CD4-positive, alpha-beta T cell treated with Interleukin-15 for 1 hour (primary cell): ENCODE data around the gene SPO11.
"Not testable (repeated sequence)": the region's sequence is repeated elsewhere in the genome, so short reads cannot be mapped to it uniquely, and the experiment has no call there.

Source experiments
- DNase-seq: peaks from one replicate; pipeline ENCODE4 v3.0.0-alpha.2; 2020

The SPO11 gene

DNA sequence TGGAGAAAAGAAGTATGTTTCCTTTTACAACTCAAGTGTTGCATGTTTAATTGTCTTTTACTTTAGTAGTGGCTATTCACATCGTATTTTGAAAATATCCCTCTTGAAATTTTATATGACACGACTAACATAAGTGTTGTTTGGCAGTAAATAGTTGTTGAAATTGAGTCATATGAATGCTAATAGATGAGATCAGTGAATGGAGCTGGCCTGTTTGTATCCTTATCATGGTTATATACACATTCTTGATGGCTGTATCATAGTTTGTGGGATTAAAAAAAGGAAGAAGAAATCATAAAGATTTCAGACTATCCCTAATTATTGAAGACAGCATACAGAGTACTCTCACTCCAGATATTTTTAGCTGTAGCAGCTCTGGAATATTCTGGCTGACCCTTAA, 13.2 kb downstream of the SPO11 start:
- no peak for DNase-seq

DNA sequence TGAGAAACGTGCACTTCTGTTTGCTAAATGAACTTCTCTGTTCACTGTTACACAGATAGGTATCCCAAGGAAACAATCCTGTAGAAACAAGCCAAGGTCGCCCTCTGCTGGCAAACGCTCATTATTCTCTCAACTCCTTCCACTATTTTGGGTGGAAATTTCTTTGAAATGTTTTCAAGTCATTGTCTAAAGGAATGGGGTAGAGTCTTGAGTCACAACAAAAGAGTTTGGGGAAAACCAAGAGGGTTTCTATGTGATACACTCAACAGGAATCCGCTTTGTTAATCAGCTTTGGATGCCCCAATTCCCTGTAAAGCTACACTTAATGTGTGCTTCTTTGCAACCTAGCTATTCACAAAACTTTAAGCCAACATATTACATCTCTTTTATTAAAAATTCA, 16.9 kb downstream of the SPO11 start:
- peak; percentile 30 for DNase-seq

DNA sequence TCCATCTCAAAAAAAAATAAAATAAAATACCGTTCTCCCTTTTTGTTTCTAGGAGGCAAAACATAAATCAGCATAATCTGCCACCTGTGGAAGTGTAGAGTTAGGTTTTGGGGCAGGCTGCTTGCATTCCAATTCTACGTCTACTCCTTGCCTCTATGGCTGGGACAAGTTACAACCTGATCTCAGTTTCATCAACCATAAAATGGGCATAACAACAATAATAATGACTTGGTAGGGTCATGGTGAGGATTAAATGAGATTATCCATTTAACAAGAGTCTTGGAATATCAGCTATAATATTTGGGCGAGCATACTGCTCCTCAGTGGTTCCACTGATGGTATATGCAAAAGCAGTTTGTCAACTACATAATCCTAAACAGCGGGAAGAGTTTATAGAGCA, 17.8 kb downstream of the SPO11 start:
- DNase-seq, result no peak

DNA sequence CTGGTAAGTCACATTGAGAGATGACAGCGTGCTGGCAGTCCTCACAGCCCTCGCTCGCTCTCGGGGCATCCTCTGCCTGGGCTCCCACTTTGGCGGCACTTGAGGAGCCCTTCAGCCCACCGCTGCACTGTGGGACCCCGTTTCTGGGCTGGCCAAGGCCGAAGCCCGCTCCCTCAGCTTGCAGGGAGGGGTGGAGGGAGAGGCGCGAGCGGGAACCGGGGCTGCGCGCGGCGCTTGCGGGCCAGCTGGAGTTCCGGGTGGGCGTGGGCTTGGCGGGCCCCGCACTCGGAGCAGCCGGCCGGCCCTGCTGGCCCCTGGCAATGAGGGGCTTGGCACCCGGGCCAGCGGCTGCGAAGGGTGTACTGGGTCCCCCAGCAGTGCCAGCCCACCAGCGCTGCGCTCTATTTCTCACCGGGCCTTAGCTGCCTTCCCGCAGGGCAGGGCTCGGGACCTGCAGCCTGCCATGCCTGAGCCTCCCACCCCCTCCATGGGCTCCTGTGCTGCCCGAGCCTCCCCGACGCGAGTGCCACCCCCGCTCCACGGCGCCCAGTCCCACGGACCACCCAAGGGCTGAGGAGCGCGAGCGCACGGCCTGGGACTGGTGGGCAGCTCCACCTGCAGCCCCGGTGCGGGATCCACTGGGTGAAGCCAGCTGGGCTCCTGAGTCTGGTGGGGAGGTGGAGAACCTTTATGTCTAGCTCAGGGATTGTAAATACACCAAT, 18.8 kb downstream of the SPO11 start:
- DNase-seq, result not testable (repeated sequence)

DNA sequence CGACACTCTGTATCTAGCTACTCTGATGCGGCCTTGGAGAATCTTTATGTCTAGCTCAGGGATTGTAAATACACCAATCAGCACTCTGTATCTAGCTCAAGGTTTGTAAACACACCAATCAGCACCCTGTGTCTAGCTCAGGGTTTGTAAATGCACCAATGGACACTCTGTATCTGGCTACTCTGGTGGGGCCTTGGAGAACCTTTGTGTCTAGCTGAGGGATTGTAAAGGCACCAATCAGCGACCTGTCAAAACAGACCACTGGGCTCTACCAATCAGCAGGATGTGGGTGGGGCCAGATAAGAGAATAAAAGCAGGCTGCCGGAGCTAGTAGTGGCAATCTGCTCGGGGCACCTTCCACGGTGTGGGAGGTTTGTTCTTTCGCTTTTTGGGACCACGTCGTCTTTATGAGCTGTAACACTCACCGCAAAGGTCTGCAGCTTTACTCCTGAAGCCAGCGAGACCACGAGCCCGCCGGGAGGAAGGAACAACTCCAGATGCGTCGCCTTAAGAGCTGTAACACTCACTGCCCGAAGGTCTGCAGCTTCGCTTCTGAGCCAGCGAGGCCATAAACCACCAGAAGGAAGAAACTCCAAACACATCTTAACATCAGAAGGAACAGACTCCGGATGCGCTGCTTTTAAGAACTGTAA, 19.4 kb downstream of the SPO11 start:
- DNase-seq, result not testable (repeated sequence)

DNA sequence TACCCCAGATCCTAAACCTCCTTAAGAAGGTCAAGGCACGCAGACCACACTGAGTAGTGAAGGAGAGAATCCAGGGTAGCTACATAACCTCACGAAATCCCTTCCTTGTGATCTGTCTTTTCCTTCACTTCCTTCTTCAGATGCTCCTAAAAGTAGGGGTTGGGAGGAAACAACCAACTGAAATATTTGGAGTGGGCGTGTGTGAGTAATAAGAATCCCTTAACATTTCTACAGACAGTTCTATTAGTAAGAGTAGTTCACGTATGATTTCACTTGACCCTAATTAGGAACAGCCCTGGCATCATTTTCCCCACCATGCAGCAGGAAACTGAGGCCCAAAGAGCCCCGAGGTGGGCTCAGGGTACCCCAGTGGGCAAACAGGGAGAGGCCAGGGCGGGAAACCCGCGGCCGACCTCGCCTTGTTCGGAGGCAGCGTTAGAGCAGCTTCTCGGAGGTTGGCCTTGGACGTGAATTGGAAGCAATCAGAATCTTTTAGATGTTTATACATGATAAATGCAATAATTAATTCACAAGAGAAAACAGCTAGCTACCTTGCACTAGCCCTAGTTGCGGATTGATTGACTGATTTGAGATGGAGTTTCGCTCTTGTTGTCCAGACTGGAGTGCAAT, 20.6 kb downstream of the SPO11 start:
- no peak for DNase-seq

DNA sequence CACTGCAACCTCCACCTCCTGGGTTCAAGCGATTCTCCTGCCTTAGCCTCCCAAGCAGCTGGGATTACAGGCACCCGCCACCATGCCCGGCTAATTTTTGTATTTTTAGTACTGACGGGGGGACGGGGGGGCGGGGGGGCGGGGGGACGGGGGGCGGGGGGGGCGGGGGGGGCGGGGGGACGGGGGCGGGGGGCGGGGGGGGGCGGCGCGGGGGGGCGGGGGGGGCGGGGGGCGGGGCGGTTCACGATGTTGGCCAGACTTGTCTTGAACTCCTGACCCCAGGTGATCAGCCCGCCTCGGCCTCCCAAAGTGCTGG, 21.1 kb downstream of the SPO11 start:
- not testable (repeated sequence) for DNase-seq

DNA sequence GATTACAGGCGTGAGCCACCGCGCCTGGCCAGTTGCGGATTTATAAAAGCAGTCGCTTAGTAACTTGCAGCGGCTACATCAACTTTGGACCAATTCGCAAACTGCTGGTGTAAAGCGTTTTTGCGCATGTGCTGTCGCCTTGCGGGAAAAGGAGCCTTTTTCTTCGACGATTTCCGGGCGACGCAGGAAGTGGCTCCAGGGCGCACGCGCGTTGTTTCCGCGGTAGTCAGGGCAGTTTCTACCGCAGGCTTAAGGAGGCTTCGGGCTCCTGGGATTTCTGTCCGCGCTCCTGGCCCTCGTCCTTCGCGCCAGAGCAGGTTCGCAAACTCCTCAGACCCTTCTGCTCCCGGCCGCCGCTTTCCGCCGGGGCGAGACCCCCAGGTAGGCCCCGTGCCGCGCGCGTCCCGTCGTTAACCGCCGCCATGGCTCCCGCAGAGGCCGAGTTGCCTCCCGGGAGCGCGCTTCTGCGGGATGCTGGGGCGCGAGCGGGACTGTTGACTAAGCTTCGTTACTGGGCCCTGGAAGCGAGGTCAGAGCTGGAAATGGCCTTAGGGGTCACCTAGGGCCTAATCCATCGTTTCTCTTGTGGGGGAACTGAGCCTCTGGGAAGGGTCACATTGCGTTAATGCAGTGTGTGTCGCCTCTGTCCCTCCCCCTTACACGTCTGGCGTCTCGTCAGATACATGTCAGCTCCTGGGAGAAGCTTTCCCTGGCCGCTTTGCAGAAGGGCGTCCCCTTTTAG, 21.6 kb downstream of the SPO11 start, which contains the start of gene RAE1:
TSS of gene RAE1 (plus strand) at position 214 of the 742 bp plus-strand sequence. CDS start 2,784 bp downstream, outside the sequence.
- DNase-seq, result peak; percentile 90

DNA sequence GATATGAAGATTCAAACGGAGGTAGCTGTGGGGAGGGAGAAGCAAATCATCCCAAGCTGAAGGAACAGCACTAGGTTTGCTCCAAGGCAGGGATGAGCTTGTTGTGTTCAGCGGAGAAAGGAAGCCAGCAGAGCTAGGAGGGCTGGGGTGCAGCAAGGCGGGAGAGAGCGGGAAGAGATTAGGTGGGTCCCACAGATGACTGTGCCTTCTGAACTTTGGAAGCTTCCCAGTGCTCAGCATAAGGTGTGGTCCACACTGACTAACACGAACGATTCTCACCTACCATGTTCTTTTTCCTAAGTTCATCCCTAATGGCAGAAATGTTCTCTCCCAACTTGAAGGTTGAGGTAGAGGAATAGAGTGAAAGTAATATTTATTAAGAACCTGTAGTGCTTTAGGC, 22.7 kb downstream of the SPO11 start:
- no peak for DNase-seq

DNA sequence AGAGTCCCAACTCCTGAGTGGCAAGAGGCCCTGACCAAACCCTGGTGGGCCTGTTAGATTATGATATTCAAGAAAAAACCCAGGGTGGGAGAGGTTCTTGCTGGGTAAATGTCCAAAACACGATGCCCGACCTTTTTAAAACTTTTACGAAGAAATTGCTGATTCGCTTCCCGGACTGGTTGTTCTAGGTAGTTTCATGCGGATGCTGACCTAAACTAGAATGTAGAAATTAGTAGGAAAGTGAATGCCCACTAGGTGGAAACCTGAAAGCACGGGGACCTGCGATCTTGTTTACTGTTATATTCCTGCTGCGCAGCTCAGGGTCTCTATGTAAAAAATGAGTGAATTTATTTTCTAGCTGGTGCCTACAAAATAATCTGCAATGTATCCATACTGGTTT, 23.7 kb downstream of the SPO11 start:
- DNase-seq, result no peak

DNA sequence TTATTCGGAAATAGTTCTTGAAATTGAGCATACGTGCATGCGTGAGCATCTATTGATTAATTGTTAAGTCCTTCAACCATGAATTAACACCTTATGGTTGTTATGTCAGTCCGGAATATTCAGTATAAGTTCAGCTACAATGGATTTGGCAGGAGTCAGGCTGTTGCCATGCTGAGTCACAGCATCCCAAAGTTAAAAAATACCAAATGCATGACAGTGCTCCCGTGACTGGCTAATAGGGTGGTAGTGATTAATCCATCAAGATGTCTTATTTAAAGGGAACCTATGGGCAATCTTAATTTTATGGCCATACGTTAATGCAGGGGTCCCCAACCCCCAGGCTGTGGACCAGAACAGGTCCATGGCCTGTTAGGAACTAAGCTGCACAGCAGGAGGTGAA, 31.9 kb downstream of the SPO11 start:
- no peak for DNase-seq

DNA sequence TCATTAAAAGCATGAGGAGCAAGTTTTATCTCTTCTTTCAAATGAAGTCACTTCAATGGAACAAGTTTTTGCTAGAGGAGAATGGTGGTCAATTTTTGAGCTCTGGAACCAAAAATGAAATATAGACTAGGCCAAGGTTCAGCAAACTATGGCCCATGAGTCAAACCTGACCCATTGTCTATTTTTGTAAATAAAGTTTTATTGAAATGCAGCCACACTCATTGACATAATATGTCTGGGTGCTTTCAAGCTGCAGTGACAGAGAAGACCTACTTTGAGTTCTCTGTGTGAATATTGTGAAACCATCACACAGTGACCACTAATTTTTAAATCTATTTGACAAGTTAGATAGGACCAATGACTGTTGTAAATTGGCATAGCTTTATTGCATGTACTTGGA, 34.8 kb downstream of the SPO11 start:
- DNase-seq, result no peak

DNA sequence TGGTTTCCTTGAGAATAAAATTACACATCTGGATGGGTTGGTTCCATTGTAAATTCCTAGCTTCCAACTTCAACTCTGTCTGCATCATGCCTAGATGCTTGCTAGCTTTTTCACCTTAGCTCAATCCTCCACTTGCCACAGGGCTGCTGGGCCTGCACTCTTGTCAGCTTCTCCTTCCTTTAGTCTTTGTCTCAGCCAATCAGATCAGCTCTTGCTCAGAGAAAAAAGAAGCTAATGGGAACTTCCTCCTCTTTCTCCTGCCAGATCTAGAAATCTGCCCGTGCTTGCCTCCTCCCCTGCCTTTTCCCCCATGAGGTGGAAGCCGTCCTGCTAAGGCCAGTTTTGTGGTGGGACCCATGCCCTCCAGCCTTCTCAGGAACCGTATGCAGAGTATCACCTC, 40.0 kb downstream of the SPO11 start:
- DNase-seq, result no peak

DNA sequence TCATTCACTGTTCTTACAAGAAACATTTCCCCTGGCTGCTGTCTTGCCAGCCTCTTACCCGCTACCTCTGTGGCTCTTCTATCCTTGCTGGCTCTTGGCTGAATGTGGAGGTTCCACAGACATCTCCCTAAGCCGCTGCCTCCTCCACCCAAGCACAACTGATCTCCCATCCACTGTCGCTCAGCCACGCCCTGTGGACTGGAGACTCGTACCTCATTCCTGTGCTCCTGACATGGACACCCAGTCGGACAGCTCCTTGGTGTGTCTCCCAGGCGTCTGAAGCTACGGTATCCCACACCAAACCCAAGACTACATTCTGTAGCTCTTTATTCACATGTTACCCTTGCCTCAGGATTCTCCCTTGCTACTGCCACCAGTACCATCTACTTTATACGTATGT, 40.7 kb downstream of the SPO11 start:
- DNase-seq, result no peak

DNA sequence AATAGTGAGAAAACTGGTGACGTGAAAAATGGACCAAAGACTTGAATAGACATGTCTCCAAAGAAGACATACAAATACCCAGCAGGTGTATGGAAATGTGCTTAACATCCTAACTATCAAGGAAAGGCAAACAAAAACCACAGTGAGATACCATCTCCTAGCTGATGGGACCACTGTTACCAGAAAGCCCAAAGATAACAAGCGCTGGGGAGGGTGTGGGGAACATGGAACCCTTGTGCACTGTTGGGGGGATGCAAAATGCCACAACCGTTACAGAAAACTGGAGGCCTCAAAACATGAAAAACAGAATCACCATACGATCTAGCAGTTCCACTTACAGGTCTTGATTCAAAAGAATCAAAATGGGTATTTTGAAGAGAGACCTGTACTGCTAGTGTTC, 41.8 kb downstream of the SPO11 start:
- DNase-seq, result no peak

DNA sequence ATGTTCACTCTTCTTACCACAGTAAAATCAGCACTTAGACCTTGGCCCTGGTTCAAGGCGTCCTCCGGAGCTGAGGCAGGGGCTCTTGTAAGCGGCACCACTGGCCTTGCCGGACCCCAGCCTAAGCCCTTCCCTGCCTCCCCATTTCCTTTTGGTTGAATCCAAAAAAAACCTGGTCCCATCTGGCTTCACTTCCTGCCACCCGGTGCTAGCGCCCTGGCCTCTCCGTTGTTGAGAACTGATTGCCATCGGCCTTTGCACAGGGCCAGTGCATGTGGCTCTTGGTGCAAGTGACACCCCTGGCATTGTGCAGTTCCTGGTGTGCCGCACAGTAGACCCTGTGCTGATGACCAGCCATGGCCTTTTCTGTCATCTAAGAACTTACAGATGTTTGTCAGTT, 42.6 kb downstream of the SPO11 start:
- no peak for DNase-seq

DNA sequence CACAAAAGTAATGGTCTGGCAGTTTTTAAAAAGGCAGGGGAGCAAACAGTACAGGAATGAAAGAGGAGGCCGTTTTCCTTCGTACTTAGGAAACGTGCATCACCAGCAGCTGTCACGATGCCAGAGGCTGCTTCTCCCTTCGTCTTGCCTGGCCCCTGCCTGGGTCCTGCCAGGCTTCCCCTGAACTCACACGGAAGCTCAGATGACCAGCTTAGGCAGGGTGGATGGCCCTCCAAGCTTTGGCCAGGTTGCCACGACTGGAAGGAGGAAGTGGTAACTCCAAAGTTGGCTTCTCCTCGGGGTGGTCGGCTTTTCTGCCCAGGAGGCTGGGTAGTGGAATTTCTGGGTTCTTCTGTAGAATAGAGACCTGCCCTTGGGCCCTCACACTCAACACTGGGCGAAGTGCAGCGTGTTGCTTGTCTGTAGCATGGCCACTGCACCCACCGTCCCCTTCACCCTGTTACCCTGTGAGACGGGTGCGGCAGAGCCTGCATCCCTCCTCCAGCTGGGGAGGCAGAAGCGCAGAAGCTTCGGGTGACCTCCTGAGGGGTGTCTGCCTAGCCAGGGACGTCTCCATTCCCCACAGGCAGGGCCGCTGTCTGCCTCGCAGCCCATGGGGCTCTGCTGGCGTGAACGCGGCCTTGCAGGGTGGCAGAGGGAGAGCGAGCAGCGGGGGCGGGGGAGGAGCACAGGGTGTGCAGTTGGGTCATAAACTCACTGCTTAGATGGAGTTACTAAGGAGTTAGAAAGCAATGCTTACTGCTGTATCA, 43.2 kb downstream of the SPO11 start:
- no peak for DNase-seq

DNA sequence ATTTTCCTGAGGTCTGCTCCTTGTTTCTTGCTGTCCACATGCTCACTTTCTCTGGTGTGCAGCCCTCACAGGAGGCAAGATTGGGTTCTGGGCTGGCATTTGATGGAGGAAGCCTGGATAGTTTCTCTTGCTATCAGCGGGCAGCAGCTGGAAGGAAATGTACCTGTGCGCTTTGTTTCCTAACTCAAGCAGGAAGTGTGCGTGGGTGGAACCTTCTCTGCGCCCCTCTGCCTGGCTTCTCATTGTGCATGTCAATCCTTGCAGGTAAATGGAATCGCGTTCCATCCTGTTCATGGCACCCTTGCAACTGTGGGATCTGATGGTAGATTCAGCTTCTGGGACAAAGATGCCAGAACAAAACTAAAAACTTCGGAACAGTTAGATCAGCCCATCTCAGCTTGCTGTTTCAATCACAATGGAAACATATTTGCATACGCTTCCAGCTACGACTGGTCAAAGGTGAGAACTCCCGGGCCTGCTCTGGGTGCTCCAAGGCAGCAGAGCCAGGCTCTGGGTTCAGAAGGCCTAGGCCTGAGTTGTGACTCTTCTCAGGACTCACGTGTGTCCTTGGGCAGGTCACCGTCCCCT, 44.8 kb downstream of the SPO11 start:
- DNase-seq, result no peak

DNA sequence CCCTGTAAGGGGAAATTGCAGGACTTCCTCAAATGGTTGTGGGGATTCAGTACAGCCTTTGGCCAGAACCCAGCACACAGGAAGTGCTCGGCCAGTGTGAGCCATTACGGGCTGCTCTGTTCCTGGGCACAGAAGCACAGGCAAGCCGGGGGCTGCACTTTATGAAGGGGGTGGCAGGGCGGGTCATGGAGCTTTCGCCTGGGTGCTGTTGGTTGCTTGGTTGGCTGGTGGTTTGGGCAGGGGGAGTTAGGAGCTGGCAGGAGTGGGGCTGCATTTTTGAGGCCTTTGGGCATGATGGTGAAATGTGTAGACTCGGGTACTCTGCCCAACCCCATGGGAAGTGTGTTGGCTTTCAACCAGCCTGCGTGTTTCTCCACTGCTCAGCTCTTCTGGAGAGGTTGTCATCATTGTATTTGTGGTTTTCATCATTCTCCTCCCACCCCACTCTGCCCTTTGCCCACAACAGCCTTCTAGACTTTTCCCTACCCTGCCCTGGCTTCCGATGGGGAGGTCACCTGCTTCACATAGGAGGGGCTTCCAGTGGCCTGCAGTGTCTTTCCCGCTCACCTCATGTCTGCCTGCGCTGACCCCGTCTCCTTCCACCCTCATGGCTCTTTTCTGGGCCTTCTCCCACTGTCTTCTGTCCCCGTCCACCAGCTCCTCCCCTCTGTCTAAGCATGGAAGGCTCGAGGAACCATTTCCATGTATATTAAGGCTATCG, 45.5 kb downstream of the SPO11 start:
- DNase-seq, result peak; percentile 64

DNA sequence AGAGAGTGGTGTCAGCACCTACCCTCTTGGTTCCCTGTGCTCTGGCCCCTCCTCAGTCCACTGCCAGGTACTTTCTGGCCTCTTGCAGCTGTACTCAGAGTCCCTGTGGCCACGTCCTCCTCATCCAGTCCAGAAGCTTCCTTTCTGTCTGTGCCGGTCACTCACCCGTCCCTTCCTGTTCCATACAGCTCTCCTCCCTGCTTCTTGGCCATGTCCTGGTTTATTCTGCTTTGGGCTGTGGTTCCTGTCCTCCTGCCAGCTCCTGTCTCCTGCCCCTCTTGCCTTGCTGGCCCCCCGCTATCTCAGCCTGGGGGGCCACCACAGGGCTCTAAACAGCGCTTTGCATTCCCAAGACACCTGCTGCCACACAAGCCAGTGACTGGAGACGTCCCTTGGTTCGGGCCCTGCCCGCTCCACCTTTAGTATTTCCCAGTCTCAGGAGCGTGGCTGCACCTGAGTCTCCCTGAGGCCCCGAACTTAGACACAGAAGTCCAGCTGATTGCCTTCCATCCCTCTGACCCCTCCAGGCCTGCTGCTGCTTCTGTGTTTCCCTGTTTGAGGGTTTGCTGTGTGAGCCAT, 46.1 kb downstream of the SPO11 start:
- no peak for DNase-seq

DNA sequence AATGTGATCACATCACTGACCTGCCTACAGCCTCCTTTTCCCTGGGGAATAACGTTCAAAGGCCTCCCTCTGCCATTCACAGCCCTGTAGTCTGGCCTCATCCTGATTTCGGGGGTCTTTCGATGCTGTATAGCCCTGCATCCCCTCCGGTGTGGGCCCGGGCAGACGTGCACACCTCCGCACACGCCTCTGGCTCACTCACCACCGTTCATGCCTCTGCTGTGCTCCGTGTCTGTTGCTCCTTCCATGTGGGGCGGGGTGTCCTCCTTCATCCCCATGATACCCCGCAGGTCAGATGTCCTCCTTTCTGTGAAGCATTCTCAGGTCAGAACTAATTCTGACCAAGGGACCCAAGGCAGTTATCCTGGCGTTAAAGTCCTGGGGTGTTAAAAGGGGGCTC, 47.7 kb downstream of the SPO11 start:
- no peak for DNase-seq
